ENCODE results near the gene MAPKBP1.

- TF ChIP-seq CTCF (IDR thresholded peaks at IDR 0.05), result no peak
- TF ChIP-seq POLR2A (IDR thresholded peaks at IDR 0.05), result no peak
These were observed 49.9 kb downstream of the MAPKBP1 start for GRCh38 chr15:41824062-41824745.

All from heart left ventricle (tissue), 13 donors.